HG03060 (cell line): ENCODE measurements around the gene DIAPH2.

Source experiments
- ATAC-seq: cut with Tn5 transposase; IDR thresholded peaks from one replicate; pipeline ENCODE4 v1.9.1; 2021; ENCODE audit warnings: low read depth, moderate number of reproducible peaks; ENCODE audit not compliant: unreplicated experiment

The DIAPH2 gene

DNA sequence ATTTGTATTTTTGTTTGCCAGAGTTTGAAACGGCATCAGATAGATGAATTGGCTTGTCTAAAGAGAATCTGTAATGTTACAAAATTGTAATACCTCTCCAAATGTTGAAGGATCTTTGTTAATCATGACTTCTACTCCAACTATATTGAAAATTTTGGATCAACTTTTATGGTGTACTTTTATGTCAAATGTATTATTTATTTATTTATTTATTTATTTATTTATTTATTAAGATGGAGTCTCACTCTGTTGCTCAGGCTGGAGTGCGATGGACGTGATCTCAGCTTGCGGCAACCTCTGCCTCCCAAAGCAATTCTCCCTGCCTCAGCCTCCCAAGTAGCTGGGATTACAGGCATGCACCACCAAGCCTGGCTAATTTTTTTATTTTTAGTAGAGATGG is 235.0 kb downstream of the DIAPH2 start:
- ATAC-seq, result no peak

DNA sequence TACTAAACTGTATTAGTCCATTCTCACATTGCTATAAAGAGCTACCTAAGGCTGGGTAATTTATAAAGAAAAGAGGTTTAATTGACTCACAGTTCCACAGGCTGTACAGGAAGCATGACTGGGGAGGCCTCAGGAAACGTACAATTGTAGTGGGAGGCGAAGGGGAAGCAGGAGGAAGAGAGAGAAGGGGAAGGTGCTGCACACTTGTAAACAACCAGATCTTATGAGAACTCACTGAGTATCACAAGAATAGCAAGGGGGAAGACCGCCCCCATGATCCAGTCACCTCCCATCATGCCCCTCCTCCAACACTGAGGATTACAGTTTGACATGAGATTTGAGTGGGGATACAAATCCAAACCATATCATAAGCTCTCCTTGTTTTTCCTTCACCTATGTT is 239.9 kb downstream of the DIAPH2 start:
- no peak for ATAC-seq

DNA sequence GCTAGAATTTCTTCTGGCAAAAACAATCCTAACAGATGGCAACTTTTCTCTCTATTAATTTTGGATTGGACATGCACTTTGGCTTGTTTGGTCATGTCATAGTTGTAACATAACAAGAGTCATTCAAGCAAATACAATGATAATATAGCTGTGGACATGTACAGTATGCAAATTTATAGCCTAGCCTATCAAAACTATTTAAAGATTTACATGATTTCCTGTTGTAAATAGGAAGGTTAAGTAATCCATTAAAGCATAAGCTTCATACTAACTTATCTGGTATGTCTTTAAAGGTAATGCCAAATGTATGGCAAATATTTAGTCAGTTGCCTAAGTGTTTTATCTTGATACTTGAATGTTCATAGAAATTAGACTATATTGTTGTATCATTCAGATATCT is 244.4 kb downstream of the DIAPH2 start:
- no peak for ATAC-seq

DNA sequence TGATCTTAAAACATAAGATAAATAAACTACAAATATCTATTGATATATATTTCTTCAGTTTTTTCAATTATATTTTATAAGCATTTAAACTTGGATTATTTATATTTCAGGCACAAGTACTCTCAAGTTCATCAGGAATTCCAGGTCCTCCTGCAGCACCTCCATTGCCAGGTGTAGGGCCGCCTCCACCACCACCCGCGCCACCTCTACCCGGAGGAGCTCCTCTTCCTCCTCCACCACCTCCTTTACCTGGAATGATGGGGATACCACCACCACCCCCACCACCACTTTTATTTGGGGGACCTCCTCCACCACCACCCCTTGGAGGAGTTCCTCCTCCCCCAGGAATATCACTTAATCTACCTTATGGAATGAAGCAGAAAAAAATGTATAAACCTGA is 273.1 kb downstream of the DIAPH2 start:
- no peak for ATAC-seq

DNA sequence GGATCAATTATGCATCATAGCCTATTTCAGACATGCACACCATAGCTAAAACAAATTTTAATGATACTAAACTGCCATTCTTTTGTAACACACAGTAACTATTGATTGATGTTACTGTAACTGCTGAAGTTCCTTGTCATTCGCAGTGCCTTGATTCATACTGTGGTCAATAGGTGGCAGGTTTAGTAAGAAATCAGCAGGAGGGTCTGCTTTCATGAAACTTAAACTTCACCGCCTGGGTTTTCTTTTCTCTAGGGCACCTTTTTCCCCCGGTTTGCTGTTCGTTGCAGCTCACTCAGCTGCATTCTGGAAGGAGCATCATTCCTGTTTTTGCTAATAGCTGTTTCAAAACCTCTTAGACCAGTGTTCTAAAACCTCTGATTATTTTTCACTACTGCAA is 287.2 kb downstream of the DIAPH2 start:
- ATAC-seq, result no peak

DNA sequence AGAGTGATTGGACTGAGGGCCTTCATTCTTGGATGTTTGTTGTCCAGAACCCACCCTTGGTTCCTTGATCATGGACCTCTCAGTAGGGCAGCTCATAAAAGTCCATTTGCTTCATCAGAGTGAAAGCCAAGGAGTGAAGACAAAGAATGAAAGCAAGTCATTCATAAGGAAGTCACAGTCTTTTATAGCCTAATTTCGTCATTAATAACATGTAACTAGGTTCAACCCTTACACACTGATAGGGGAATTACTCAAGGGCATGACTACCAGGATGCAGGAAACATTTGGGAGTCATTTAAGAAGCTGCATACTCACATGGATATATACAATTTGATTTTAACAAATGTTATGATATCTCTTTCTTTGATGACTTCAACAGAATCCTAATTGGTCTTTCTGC is 294.3 kb downstream of the DIAPH2 start:
- ATAC-seq, result no peak

DNA sequence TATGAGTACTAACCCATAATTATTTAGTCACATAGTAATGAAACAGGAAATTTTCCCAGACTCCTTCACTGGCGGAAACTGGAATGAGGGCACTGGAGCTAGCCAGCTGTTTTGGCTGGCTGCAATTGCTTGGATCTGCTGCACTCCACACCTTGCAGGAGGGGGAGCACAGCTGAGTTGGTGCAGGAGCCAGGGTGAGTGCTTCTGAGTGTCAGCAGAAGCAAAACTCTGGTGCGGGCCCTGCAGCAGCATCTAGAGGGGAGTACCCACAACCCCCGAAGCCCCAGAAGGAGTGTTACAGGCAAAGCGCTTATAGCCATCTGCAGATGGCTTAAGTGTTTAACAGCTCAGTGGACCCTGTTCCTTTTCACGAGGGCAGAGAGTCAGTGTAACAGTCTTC is 295.1 kb downstream of the DIAPH2 start:
- ATAC-seq, result no peak

DNA sequence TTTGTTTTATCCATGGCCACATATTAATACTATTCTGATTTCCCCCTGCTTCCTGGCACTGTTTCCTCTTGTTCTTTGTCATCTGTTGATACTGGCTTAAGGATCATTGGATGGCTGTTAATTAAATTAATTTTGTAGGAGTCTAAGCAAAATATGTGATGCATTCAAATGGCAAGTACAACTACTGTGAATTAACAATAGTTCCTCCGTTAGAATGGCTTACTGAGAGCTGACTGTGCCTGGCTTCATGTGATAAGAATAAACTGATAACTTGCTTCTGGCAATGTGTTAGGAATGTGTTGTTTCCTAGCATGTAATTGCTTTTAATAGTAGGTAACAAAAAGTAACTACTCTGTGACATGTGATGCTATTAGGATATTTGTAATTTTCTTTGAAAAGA is 297.5 kb downstream of the DIAPH2 start:
- no peak for ATAC-seq

DNA sequence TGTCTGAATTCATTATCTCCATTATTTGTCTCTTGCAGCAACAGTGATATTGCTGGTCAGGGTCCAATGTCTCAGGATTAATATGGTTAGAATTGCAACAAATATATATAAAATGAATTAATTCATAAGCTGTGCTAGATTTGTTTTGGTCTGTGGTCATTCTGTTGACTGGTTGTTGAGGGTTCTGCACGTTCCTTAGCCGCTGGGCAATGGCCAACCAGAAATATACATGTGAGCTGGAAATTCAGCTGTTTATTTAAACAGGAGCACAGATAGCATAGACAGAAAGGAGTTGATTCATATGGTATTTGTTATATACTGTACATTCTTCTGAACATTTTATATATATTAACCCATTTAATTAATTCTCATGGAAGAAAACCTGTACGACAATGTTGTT is 299.9 kb downstream of the DIAPH2 start:
- ATAC-seq, result no peak

DNA sequence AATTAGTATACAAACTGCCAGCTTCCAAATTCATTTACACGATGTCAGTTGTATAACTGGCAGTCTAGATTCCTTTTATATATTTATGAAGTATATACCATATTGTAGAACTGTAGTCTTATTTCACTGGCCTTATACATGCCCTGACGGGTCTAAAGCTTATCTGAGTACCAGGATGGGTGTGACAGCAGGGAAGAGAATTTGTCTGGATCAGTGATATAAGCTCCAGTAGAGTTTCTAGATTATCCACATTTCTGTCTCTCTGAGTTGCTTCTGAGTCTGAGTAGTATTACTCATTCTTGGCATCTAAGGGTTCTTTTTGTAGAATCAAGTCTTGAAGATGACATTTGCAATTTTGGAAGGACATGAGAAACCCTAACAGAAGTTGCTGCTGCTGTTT is 300.4 kb downstream of the DIAPH2 start:
- no peak for ATAC-seq

DNA sequence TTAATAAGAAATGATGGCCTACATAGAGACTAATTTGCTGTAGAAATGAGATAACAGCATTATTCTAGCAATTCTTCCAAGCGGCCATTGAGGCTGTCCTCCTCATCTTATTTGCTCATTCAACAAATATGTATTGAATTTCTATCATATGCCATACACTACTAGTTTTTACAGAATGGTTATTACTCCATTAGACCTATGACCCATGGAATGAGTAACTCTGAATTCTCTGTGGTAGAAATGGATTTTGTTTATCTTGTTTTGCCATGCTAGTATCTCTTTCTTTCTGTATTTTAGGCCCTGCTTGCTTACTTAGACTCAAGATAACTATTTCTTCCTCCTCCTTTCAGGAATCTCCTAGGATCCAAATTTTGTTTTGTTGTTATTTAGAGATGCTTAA is 302.6 kb downstream of the DIAPH2 start:
- ATAC-seq, result no peak

DNA sequence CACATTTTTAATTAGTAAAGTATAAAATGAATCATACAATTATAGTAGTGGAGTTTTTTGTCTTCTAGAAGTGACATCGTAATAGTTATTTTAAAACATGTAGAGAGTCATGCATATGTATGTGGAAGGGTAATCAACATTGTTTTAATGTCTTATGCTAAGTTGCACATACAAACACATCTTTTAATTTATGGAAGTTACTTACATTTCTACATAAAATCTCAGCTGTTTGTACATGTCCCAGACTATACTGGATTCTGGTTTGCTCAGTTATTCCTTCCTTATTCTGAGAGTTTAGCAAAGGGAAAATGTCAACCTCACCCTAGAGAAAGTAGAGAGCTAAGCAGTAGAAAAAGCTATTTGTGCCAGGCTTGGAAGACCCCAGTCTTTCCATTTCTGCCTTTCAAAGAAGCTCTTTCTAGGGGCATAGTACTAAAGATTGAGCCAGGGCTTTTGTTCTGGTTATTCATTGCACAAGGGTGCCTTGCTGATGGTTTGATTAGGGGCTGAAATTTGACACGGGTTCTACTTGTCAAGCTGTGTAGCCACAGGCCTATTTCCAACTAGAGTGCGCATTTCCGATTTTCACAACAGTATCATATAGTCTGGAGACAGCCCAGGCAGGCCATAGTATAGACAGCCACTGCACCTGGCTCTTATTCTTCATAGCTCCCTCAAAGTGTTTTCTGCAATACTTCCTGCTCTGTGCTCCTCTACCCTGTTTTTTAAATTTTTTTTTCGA is 305.4 kb downstream of the DIAPH2 start:
- ATAC-seq, result no peak

DNA sequence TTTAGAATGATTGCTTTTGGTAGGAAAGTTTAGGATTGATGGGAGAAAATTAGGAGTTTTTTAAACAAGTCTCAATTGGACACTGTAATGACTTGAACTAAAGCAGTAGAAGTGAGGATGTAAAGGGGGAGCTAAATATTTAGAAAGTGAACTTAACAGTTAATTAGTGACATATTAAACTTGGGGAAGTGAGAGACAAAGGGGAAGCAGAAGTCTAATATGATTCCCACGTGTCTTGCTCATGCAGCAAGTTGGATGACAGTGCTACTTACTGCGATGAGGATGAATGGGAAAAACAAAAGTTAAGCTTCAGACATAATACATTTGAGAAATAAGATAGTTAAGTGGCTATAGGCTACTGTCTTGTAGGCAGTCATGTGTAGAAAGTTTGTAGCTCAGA is 309.5 kb downstream of the DIAPH2 start:
- no peak for ATAC-seq

DNA sequence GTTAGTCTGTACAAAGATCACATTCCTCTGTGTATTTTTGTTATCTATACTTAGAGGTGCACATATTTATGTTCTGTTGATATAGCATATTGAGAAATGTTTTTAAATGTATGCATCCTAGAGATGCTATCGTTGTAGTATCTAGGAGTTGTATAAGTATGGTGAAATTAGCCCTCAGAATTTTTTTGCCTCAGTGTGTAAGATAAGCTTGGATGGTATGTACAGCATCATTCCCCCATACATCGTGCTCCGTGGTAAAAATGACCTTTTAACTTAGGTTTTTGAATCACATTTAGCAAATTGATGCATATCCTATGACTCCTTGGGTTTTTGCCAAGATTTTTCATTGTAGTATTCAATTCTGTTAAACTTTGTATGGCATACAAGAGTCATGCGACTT is 312.6 kb downstream of the DIAPH2 start:
- ATAC-seq, result no peak

DNA sequence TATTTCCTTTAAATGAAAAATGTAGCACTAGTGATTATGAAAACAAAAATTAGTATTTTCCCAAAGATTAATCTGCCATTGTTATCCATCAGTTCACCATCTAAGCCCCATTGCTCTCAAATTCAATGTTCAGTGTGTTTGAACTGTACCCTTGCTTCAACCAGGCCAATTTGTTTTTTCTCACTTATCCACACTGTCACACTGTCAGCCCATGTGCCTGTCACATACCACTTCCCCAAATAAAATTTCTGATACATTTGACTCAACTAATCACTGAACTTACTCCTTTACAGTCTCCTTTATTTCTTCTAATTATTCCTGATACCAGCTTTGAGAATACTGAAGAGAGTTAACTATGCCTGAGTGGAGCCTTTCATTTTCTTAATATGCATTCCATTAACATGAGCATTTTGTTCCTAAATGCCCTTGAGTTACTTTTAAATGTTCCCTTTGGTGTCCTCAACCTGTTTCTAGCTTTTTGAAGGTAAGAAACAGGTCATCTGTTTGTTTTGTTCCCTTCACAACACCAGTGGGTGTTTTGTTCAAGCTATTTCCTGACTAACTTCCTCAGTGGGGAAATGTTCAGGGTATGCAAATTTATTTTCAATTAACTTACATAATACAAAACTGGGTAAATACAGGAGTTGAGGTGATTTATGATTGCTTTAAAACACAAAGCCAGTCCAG is 316.2 kb downstream of the DIAPH2 start:
- no peak for ATAC-seq

DNA sequence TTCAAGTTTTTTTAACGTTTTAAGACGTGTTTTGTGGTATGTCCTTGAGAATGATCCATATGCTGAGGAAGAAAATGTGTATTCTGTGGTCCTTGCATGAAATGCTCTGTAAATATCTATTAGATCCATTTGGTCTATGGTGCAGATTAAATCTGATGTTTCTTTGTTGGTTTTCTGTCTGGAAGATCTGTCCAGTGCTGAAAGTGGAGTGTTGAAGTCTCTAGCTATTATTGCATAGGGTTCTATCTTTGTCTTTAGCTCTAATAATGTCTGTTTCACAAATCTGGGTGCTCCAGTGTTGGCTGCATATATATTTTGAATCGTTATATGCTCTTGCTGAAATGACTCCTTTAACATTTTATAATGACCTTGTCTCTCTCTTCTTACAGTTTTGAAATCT is 321.5 kb downstream of the DIAPH2 start:
- no peak for ATAC-seq

DNA sequence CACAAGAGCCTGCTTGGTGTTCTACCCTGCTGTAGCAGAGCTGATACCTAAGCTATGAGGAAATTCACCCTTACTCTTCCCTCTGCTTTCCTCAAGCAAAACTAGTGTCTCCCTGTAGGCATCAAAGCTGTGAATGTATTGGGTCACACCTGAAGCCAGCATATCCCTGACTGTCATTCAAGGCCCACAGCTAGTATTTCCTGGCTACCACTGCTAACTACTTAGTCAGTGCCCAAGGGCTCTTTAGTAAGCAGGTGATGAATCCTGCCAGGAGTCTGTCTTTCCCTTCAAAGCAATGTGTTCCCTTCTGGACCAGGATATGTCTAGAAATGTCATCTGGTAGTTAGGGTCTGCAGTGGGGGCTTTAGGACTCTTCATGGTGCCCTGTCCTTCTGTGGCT is 324.7 kb downstream of the DIAPH2 start:
- ATAC-seq, result no peak

DNA sequence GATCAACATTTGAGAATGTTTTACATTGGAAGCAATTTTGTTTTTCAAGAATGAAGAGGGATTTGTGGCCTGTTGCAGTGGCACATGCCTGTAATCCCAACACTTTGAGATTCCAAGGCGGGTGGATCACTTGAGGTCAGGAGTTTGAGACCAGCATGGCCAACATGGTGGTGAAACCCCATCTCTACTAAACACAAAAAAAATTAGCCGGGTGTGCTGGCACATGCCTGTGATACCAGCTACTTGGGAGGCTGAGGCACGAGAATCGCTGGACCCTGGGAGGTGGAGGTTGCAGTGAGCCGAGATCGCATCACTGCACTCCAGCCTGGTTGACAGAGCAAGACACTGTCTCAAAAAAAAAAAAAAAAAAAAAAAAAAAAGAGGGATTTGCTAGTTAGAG is 326.9 kb downstream of the DIAPH2 start:
- ATAC-seq, result no peak

DNA sequence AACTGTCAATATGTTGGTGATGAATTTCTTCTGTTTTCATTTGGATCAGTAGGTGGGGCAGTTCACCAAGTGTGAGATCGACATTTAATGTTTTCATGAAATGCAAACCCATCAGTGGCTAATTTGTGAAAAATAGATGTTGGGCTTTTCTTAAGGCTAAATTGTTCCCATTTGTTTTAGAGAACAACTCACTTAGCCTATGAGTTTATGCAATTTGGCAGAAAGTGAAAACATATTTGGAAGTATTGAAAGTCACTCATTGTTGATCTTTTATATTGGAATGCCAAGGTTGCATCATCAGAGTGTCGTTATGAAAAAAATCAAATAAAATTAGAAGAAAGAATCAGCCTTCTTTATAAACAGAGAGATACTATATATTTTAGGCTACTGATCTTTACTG is 331.5 kb downstream of the DIAPH2 start:
- ATAC-seq, result no peak

DNA sequence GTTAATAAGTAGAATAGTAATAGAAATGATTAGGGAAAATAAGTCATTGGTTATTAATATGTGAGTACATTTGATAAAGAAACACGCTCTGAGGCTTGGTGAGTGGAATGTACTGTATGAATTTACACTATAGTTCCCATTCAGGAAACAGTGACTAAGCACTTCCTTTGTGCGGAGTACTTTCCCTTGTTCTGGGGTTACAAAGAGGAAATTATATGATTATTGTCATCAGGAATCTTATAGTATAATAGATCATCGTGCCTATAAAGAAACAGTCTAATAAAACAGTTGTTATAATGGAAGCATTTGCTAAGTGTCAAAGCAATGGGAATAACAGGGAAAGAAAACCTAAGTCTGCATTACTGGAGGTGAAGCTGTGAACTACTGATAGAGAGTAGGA is 337.0 kb downstream of the DIAPH2 start:
- no peak for ATAC-seq

DNA sequence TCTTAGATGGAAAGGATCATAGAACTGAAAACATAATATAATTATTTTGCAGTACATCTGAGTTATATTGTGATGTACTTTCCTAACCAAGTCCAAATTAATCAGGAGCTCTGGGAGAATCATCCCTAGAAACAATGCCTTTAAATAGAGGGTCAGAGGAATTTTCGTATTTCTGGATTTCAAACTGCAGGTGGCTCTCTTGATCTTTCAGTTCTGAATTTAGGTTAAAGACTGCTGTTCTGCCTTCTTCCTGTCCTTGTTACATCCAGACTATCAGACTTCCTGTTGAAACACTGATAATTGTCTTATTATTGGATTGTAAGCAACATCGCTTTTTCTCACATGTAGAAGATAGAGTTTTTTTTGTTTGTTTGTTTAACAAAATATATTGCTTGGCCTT is 341.8 kb downstream of the DIAPH2 start:
- ATAC-seq, result no peak

DNA sequence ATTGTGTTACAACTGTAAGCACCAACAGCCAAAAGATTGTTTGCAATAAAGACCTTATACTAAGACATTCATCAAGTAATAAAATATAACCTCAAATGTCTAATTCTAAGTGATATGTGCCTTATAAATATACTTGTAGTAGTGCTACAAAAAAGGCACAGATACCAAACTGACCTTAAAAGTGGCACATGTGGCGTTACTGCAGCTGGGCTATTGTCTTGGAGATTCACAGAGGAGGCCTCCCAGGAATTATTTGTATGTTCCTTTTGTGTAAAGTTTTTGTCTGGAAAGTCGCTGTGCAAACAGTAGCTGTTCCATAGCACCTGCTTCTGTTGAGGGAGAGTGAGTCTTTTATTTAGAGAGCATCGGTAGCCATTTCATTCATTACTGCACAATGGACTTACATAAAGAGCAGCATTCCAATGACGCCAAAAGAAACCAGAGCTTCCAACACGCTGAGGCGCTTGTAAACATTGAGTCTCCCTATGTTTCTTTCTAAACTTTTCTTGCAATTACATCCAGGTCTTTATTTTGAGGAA is 342.8 kb downstream of the DIAPH2 start:
- no peak for ATAC-seq
